HG02588 (cell line): ENCODE data around the gene PLA2G4E.

Experiments
- ATAC-seq: cut with Tn5 transposase; IDR thresholded peaks from one replicate; pipeline ENCODE4 v1.9.1; 2021; ENCODE audit warnings: mild to moderate bottlenecking, moderate library complexity; ENCODE audit not compliant: unreplicated experiment

PLA2G4E gene

GRCh38 chr15:42024303-42024702 is 3.5 kb upstream of the PLA2G4E start:
- ATAC-seq, result no peak

DNA sequence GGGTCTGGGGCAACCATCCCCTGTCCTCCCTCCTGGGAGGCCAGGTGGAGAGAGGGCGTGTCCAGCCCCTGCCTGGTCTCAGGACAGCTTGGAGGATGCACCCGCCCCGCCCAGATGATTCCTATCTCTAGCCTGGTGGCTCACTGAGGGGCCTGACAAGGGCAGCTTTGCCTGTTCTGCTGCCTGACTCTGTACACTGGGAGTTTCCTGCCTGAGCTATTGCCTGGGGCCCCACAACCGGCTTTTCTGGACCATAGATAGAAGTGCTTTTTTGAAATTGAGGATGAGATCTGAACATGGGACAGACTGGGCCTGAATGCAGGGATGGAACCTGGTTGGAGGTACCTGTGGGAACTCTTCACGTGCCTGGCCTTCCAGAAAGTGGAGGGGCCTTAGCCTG is 751 bp upstream of the PLA2G4E start:
- ATAC-seq, result no peak

GRCh38 chr15:42018306-42019224 is 2.3 kb downstream of the PLA2G4E start:
- ATAC-seq, result no peak

DNA sequence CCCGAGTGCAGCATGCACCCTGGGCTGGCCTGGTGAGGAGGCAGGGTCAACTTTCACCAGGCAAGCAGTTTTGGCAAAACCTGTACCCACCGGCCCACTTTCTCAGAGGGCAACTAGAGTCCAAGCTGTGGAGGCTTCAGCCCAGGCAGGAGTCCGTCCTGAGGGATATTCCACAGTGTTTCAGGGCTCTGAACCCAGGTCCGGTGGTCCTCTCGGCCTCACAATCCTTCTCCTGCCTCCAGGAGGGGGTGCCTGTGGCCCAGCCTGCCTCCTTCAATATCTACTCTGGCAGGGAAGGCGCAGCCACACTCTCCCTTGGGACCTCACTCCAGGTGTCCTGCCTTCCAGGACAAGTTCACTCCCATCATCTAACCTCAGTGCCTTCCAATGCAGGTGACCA is 3.9 kb downstream of the PLA2G4E start:
- no peak for ATAC-seq

- no peak for ATAC-seq
Measured at GRCh38 chr15:42014406-42014805, 6.4 kb downstream of the PLA2G4E start.

- ATAC-seq, result no peak
Measured at GRCh38 chr15:42012928-42013482, 7.8 kb downstream of the PLA2G4E start.

DNA sequence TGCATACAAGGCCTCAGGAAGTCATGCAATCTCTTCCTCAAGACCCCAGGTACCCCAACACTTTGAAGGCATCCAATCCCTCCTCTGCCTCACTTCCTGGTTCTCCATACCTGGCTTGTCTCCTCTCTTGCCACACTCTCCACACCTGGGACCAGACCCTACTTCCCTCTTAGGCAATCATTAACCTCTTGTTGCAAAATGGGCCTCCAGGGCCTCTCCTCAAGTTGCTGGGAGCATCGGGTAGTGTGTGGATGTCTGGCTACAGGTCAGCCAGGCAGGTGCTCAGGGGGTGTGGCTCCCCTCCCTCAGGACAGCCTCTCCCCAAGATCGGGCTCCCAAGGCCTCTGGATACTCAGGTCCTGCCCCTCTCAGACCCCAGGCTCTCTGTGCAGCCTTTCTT is 8.6 kb downstream of the PLA2G4E start:
- no peak for ATAC-seq

GRCh38 chr15:42011074-42011473 is 9.8 kb downstream of the PLA2G4E start:
- no peak for ATAC-seq

DNA sequence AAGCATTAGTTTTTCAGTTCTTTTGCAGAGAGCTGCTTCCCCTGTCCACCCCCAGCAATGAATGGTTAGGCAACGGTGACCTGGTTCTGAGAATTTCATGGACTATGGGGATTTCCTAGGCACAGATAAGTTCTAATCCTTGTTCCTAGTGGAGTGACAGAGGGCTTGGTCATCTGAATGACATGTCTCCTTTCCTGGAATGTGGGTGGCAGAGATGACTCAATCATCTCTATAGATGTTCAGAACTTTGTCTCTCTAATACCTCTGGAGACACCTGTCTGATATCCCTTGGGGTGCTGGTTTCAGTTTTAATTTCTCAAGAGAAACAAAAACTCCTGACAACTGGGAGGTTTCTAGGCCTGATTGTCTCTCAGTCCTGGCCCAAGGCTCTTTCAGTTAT is 10.4 kb downstream of the PLA2G4E start:
- no peak for ATAC-seq

GRCh38 chr15:42009474-42009873 is 11.4 kb downstream of the PLA2G4E start:
- no peak for ATAC-seq

DNA sequence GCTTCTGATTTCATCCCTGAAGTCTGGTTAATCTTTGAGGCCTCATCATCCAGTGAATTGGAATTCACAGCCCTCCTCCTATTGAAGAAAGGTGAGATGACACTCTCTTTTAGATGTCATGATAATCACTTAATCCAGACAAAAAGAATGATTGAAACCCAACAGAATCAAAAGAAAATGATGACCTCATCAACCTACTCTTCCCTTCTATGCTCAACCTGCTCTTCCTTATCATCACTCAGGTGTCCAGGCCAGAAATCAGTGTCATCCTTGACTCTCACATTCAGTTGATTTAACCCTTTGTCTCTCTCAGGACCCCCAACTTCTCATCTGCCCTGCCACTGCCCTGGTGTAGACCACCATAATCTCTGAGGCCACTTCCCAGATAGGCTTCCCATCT is 11.8 kb downstream of the PLA2G4E start:
- ATAC-seq, result no peak

- ATAC-seq, result no peak
Measured at GRCh38 chr15:42007386-42007785, 13.5 kb downstream of the PLA2G4E start.

GRCh38 chr15:42002333-42002732 is 18.5 kb downstream of the PLA2G4E start:
- no peak for ATAC-seq

- ATAC-seq, result no peak
Measured at GRCh38 chr15:42001236-42001635, 19.6 kb downstream of the PLA2G4E start.

- ATAC-seq, result no peak
Measured at GRCh38 chr15:41999290-42000285, 21.3 kb downstream of the PLA2G4E start.

- no peak for ATAC-seq
Measured at GRCh38 chr15:41997845-41998244, 23.0 kb downstream of the PLA2G4E start.

GRCh38 chr15:41996921-41997592 is 23.8 kb downstream of the PLA2G4E start:
- no peak for ATAC-seq

- ATAC-seq, result no peak
Measured at GRCh38 chr15:41996376-41996775, 24.5 kb downstream of the PLA2G4E start.

DNA sequence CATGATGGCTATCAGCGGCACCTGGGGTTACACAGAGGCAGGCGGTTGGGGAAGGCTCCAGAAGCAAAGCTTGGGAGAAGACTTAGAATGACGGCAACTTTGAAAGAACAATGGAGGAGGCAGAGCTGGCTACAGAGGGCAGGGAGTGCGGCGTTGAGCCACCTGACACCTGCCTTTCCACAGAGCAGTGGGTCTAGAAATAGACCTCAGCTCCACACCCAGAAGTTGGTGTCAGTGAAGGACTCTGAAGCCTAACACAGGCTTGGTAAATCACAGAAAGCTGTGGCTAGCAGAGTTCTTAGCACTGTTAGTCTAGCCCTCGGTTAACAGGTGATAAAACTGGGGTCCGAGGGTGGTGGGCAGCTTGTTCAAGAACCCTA is 25.4 kb downstream of the PLA2G4E start:
- ATAC-seq, result no peak

- ATAC-seq, result no peak
Measured at GRCh38 chr15:41994772-41995475, 25.9 kb downstream of the PLA2G4E start.
